Activated naive CD4-positive, alpha-beta T cell (primary cell): ENCODE results near the gene SLU7.
"Not testable (repeated sequence)": the region's sequence is repeated elsewhere in the genome, so short reads cannot be mapped to it uniquely, and the experiment has no call there.

ENCODE experiments used
- DNase-seq, 4 experiments: peaks; one replicate each; lab custom pipeline; 2025; lab: John Stamatoyannopoulos, UW

SLU7 gene

GRCh38 chr5:160450164-160450932 is 31.5 kb upstream of the SLU7 start:
- DNase-seq, result no peak

- no peak for DNase-seq
Measured at GRCh38 chr5:160449458-160449857, 30.6 kb upstream of the SLU7 start.

GRCh38 chr5:160448886-160449285 is 30.0 kb upstream of the SLU7 start:
- DNase-seq, result no peak

- DNase-seq, result no peak
Measured at GRCh38 chr5:160445751-160446150, 26.9 kb upstream of the SLU7 start.

GRCh38 chr5:160445132-160445531 is 26.3 kb upstream of the SLU7 start:
- no peak for DNase-seq

GRCh38 chr5:160444407-160444806 is 25.5 kb upstream of the SLU7 start:
- DNase-seq, result no peak

- DNase-seq, result no peak
Measured at GRCh38 chr5:160442824-160443431, 24.0 kb upstream of the SLU7 start.

GRCh38 chr5:160441311-160441781 is 22.5 kb upstream of the SLU7 start:
- no peak for DNase-seq

- DNase-seq, result peak; percentile 80 to 90 (median 82)
Measured at GRCh38 chr5:160439205-160439600, 20.3 kb upstream of the SLU7 start.

- peak in 3 of 4 experiments; percentile 17 to 41 (median 22) for DNase-seq
Measured at GRCh38 chr5:160438316-160439204, 19.7 kb upstream of the SLU7 start.

- DNase-seq, result no peak
Measured at GRCh38 chr5:160437271-160437670, 18.4 kb upstream of the SLU7 start.

- DNase-seq, result not testable (repeated sequence)
Measured at GRCh38 chr5:160436661-160437060, 17.8 kb upstream of the SLU7 start.

GRCh38 chr5:160436017-160436416 is 17.1 kb upstream of the SLU7 start:
- no peak for DNase-seq

GRCh38 chr5:160435532-160435931 is 16.7 kb upstream of the SLU7 start:
- DNase-seq, result no peak

GRCh38 chr5:160434022-160434531 is 15.2 kb upstream of the SLU7 start:
- no peak for DNase-seq

GRCh38 chr5:160432787-160433186 is 13.9 kb upstream of the SLU7 start:
- DNase-seq, result no peak

GRCh38 chr5:160432196-160432595 is 13.3 kb upstream of the SLU7 start:
- DNase-seq, result no peak

GRCh38 chr5:160427607-160428006 is 8.7 kb upstream of the SLU7 start:
- DNase-seq, result no peak

- no peak for DNase-seq
Measured at GRCh38 chr5:160423099-160423498, 4.2 kb upstream of the SLU7 start.

GRCh38 chr5:160421625-160422258 is 2.9 kb upstream of the SLU7 start, which contains the start of gene PTTG1:
PTTG1 (plus strand) TSS chr5:160421855; CDS start chr5:160422313, 458 bp downstream.
- peak; percentile 27 to 83 (median 69) for DNase-seq

GRCh38 chr5:160420331-160420610 is 1.4 kb upstream of the SLU7 start:
- DNase-seq, result no peak
